NT2/D1 (cell line): Measurements from ENCODE around the gene VMAC.

Experiments
- SUZ12 ChIP-seq: IDR thresholded peaks from 2 replicates; pipeline ENCODE4 v1.6.1; 2011; ENCODE audit not compliant: insufficient read length, insufficient read depth; ENCODE audit errors: extremely low read depth
- YY1 ChIP-seq: IDR thresholded peaks from 2 replicates; pipeline ENCODE4 v1.6.1; 2011; ENCODE audit not compliant: insufficient read length, insufficient read depth
- ZNF274 ChIP-seq: IDR thresholded peaks from 2 replicates; pipeline ENCODE4 v1.6.1; 2011; ENCODE audit warnings: mild to moderate bottlenecking, low read depth, low read length

DNA sequence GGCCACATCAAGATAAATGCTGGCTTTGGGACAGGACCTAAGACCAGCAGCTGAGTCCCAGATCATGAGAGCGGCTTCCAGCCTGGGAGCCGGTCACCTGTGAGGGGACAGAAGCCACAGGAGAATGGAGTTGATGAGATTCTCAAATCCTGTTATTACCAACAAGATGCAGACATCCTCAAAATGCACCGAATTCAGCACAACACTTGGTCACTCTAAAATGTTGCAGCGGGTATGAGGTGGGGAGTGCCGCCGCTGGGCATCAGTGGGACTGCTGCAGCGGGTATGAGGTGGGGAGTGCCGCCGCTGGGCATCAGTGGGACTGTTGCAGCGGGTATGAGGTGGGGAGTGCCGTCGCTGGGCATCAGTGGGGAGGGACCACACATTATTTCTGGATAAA, 52.1 kb downstream of the VMAC start:
- TF ChIP-seq SUZ12 (no peak), YY1 (no peak), ZNF274 (no peak)
